ENCODE results near the gene PTN.
"Not testable (repeated sequence)": the region's sequence is repeated elsewhere in the genome, so short reads cannot be mapped to it uniquely, and the experiment has no call there.

PTN gene

DNA sequence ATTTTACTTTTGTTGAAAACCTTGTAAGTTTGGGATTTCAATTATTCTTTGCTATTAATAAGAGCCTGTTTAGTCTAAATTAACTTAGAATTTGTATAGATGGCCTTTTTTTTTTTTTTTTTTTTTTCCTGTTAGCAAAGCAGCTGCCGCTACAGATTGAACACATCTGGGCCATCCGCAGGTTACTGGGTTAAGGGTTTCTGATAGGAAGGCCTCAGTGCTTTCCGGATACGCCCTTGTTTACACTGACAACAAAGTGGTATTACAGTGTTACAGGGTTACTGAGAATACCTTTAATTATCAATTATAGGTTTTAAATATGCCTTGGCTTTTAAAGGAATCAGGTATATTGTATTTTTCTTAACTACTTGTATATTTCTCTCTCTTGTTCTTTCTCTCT, 76.8 kb downstream of the PTN start:
- no peak for DNase-seq

DNA sequence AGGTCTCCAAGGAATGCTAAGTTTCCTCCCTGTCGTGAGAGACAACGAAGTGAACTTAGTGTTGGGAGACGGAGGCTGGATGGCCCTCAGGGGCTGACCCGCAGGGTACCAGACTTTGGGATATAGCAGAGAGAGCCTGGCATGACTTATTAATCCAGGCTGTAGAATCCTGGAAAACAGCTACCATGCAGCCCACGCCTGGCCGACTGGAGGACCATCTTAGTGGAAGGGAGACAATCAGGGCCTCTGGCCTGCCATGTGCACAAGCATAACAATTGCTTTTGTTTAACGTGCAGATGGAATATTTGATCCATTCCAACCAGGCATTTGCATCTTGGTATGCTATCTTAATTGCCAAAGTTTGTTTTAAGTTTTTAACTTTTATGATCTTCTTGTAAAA, 78.1 kb downstream of the PTN start:
- DNase-seq: not testable (repeated sequence)

DNA sequence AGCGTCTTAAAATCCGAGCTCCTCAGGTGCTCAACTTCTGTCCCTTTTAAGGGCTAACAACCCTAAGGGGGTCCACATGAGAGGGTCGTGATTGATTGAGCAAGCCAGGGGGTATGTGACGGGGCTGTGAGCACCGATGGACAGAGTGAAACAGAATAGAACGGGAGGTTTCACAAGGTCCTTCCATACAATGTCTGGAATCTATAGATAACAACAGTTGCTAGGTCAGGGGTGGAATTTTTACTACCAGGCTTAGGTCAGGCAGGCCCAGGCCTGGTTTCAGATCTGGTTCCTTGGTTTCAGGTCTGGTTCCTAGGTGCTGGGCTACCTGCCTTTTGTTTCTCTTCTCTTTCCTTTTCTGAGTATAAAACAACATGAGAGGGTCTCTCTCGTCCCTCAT, 80.9 kb downstream of the PTN start:
- no peak for DNase-seq

DNA sequence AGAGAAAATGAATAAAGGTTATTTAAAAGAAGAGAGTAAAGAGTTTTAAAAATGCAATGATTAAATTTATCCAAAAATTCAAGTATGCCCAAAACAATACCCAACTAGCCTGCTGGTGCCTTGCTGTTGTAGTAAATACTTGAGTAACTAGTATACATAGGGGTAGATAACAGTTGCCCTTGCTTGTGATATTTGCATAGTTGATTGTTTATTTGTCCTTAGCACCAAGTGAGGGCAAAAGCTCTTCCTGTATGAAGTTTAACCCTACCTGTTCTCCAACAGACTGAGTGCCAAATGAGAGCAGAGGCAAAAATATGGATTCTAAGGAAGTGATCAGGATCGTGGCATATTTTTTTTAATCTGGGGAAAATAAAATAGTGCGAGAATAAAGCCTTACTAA, 85.0 kb downstream of the PTN start:
- no peak for DNase-seq

DNA sequence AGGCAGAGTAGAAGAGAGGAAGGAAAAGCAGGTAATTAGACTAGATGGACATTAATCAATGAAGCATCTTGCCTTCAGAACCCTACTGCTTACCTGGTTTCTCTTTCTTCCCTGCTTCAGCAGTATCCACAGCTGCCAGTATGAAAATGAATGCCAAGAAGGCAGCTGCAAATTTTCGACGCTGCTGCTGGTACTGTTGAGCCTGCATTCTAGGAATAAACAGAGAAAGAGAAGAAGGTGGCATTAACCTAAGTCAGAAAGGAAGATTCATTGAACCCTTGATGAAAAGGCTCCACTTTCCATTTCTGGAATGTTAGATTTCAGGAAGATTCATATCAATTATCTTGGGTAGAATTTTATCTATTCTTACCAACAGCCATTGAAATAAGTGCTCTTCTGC, 88.8 kb downstream of the PTN start:
- no peak for DNase-seq

DNA sequence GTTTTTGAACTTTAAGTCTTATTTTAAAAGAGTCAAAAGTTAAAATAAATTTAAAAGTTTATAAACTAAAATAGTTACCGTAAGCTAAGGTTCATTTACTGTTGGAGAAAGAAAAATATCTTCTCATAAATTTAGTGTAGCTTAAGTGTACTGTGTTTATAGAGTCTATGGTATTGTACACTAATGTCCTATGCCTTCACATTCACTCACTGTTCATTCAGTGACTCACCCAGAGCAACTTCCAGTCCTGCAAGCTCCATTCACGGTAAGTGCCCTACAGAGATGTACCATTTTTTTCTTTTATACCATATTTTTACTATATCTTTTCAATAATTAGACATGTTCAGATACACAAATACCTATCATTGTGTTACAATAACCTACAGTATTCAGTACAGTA, 97.6 kb downstream of the PTN start:
- no peak for DNase-seq

DNA sequence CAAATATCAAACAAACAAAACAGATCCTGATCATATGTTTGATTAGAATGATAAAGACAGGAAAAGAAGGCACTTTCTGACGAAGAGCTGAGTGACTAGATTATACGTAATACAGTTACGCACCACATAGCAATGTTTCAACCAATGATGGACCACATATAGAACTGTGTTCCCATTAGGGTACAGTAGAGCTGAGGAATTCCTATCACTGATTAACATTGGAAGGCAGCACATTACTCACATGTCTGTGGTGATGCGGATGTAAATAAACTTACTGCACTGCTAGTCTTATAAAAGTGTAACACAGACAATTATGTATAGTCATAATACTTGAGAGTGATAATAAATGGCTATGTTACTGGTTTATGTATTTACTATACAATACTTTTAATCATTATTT, 98.3 kb downstream of the PTN start:
- DNase-seq: no peak

DNA sequence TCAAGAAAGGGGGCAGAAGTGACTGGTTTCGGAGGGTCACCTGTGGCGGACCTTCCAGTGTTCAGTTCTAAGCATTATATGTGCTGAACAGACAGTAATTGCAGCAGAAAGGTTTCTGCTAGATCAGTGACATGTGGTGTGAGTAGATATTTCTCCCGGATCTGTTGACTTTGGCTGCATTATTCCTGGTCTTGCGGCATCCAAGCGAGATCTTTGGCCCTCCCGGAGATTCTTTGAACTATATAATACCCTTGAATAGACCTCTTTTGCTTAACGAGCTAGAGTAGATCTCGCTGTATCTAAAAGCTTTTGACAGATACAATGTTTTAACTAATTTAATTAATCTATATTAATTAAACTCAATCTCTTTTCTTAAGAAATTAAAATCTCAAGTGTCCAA, 99.8 kb downstream of the PTN start:
- no peak for DNase-seq

DNA sequence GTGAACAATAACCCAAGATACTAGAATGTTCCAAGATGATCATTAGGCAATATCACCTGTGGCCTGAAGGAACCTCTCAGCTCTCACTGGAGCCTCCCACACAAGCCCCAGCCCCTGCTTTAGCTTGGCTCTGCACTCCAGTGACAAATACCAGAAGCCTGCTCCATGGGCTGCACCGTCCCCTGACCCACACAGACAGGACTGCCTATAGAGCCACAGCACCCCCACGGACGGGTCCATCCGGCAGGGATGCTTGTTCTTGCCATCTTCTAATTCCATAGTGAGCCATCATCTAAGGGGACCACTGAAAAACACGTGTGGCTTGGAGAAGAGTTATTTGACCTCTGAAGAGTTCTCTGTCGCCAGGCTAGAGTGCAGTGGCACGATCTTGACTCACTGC, 100.9 kb downstream of the PTN start:
- no peak for DNase-seq

DNA sequence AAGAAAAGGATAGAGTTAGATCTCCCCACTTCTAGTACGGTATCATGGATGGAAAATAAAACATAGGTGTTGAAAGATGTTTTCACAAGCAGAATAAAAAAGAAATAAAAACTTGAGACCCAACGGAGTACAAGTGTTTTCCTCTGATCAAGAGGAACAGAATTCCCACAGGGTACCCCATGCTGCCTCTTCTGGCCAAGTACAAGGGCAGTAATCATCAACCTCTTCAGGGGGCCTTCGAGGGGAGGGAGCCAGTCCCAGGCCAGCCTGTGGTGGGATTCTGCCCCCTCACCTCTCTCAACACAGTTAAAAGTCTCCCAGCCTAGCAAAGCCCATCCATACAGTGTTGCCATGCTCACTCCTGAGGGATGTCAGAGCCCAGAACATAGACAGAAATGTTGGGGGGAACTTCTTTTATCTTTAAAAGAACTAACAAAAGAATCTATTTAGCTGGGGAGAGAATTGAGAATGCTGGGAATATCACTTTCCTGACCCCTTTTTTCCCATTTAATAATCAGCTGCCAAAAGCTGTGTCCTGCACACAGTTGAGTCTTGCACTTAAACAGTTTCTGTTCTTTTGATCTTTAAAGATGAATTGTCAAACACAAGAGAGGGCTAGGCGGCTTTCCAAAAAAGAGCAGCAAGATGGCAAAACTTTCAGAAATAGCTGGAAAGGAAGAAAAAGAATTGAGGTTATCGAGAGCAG, 101.7 kb downstream of the PTN start:
- no peak for DNase-seq

DNA sequence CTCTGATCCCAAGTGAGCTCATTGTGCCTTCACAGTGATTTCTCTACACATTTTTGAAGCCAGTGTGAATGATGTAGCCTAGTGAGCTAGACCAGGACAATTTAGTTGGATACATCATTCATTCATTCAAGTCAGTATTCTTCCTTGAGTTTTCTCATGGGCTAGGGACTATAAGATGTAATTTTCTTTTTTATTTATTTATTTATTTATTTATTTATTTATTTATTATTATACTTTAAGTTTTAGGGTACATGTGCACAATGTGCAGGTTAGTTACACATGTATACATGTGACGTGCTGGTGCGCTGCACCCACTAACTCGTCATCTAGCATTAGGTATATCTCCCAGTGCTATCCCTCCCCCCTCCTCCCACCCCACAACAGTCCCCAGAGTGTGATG, 104.3 kb downstream of the PTN start:
- DNase-seq: not testable (repeated sequence)

DNA sequence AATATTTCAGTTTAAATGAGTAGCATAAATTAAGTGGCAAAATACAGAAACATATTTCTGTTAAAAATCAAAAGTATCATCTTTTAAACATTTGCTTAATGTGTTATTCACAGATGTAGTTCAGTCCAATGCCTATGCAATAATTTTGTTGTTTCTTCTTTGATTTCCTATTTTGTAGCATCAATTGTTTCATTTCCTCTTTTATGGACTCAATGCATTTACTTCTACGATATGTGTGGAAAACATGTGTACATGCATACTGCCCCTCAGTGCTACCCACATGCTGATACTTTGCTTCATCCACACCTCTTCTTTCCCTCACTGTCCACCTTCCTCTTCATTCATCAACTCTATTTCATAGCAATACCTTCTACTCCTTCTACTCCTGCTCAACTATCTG, 108.1 kb downstream of the PTN start:
- DNase-seq: no peak

DNA sequence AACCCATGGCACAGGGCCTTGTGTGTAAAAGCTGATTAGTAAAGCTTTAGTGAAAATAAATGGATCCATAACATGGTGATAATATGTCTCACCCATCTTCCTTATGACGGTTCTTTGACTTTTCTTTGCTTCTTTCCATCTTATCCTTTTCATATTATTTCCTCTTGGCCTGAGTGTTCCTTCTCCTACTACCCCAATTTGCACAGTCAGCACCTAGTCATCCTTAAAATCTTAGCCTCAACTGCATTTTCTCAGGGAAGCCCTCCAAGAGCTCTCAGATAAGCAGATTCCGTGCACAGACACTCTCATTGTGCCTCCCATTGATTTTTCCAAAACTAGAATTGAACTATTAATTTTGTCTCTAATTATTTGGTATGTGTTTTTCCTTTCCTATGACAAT, 112.4 kb downstream of the PTN start:
- no peak for DNase-seq

DNA sequence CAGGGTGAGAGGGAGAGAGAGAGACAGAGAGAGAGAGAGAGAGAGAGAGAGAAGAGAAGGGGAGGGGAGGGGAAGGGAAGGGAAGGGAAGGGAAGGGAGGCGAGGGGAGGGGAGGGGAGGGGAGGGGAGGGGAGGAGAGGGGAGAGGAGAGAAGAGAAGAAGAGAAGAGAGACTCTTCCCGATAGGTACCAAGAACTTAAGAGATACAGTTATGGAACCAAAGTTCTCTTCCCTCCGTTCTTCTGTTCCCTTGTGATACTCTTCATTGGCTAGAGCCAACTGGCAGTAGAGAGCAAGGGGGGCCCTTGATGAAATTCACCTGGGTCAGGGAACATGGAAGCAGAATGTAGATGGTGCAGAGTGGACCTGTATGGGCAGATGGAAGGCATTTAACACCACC, 122.1 kb downstream of the PTN start:
- DNase-seq: no peak

DNA sequence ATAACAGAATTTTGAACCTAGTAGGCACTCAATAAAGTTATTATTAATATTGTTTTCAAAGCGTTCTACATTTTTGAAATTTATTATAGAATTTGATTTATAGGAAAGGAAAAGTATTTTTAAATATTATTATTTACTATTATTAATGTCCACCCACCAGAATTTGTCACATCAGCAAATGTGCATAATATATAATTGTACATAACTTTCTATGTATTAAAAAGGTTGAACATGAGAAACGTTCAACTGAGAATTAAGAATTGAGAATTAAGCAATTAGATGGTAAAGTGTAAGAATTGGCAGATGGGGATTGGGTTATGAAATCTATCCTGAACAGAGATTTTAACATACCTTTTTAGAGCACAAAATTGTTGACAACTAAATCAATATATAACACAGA, 129.8 kb downstream of the PTN start:
- DNase-seq: no peak

DNA sequence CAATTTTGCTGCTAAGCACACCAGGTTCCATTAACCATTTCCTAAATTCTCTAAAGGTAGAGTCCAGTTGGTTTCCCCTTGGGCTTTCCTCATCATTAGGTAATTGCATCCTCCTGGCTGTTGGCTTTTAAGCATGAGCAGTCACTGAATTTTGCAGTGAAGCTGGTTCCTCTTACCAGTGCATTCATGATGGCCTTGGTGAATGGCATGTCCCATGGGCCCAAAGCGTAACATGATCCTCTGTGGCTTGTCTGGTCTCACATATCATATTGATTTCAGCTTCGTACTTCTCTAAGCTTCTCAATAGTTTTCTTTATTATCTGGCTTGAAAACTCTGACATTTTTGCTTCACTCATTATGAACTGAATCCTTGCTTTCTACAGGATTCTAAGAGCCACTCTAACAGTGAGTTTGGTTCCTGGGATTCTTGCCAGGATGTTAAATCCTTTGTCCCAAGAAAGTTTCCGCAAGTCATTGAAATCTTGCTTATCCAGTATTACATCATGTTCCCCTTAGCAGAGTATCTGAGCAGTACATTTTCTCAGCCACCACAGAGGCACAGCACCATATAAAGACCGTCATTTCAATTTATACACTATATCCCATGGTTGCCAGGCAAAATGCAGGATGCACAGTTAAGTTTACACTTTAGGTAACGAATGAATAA, 134.2 kb downstream of the PTN start:
- peak; percentile 35 for DNase-seq

DNA sequence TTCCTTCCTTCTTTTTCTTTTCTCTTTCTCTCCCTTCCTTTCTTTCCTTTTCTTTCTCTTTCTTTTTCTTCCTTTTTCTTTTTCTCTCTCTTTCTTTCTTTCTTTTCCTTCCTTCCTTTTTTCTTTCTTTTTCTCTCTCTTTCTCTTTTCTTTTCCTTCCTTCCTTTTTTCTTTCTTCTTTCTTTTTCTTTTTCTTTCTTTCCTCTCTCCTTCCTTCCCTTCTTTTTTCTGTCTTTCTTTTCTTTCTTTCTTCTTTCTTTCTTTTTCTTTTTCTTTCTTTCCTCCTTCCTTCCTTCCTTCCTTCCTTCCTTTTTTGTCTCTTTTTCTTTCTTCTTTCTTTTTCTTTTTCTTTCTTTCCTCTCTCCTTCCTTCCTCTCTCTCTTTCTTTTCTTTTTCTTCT, 136.8 kb downstream of the PTN start:
- no peak for DNase-seq

DNA sequence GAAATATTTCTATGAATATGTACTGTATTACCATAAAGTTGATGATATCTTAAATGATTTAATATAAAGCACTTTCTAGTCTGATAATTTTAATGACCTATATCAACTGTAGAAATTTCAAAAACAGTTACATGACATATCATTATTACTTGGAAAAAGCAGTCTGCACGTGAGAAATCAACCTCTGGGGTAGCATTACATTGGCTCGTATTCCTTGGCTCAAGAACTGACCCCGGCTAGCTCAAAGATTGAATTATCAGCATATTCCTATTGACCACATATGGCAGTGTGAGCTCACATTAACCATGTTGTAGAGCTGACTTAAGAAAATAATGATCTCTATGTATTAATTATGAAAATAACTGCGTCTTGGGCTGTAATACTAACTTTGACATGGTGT, 139.3 kb downstream of the PTN start:
- no peak for DNase-seq

DNA sequence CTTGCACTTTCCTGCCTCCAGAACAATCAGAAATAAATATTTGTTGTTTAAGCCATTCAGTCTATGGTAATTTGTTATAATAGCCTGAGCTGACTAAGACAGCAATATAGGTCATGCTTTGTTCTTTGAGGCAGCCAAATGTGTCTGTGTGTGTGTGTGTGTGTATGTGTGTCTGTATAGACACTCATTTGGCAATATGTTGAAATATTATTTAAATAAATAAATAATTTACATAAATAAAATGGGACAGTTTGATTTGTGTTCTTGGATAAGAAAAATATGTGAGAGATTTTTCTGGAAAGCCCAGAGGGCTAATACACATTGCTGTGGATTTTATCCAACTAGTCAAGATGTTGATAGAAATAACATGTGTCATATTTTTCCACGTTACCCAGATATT, 140.2 kb downstream of the PTN start:
- DNase-seq: no peak

DNA sequence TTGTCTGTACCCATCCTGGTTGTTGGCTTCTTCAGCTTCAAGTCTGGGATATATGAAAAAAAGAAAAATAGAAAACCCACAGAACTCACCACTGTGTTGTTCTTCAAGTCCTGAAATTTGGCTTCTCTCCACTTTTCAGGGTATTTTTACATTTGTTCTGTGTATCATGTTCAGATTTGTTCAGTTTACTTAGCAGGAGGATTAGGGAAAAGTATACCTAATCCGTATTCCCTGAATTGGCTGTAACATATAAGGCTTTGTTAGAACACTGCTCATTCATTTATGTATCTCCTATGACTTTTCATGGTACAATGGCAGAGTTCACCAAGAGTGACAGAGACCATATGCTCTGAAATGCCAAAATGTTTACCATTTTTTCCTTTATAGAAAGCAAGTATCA, 146.9 kb downstream of the PTN start:
- DNase-seq: no peak

DNA sequence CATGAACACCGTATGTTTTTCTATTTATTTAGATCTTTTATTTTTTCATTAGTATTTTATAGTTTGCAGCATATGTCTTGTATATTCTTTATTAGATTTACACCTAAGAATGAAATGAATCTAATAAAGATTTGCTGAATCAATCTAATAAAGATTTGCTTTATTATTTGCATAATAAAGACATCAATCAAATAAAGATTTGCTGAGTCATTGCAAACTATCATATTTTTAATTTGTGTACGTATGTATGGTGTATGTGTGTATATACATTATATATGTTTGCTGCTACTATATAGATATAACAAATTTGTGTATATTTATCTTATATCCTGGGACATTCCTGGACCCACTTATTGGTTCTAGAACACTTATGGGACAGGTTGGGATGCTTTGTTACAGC, 147.5 kb downstream of the PTN start:
- DNase-seq: no peak

DNA sequence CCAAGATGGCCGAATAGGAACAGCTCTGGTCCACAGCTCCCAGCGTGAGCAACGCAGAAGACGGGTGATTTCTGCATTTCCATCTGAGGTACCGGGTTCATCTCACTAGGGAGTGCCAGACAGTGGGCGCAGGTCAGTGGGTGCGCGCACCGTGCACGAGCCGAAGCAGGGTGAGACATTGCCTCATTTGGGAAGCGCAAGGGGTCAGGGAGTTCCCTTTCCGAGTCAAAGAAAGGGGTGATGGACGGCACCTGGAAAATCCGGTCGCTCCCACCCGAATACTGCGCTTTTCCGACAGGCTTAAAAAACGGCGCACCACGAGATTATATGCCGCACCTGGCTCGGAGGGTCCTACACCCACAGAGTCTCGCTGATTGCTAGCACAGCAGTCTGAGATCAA, 161.9 kb downstream of the PTN start:
- DNase-seq: not testable (repeated sequence)
